ENCODE measurements around the gene ABCG4. TPM values are rescaled to one million over a fixed set of nuclear protein-coding genes. Genes with fewer than 3 reads are reported as not detected.
"Not testable (repeated sequence)": the region's sequence is repeated elsewhere in the genome, so short reads cannot be mapped to it uniquely, and the experiment has no call there.

ABCG4 gene
- total and polyA plus RNA-seq, 5 donors from 2014 or later = not detected

DNA sequence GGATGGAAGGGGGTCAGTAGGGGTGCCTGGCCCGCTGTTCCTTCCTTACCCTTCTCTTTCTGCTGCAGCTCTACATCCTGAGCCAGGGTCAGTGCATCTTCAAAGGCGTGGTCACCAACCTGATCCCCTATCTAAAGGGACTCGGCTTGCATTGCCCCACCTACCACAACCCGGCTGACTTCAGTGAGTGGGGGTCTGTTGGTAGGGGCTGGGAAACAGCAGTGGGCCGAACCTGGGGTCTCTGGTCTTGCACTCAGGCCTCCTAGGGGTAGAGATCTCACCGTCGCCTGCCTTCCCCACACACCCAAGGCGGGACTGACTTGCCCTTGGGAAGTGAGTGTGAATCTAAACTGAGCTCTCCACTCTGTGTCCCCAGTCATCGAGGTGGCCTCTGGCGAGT lies 7.6 kb downstream of the ABCG4 start:
- peaks cover 0 to 7% (median 0%) of the 10 kb centered on the region in 4 donors for H3K4me1 Mint-ChIP-seq
- H3K27ac Mint-ChIP-seq = no peak overlapping the region
- ATAC-seq (ENCODE audit: low read depth in 2 of 2) (no peak), DNase-seq (no peak)
- peaks cover 13% of the 10 kb centered on the region for H3K27me3 ChIP-seq (ENCODE audit: control insufficient read depth, insufficient read depth, low read length)
- peaks cover 40% of the 10 kb centered on the region for H3K27me3 Mint-ChIP-seq
- no peaks in the 10 kb centered on the region for H3K9me3 ChIP-seq (ENCODE audit: control insufficient read depth in 2 of 2, low read length in 2 of 2)
- no peaks in the 10 kb centered on the region for H3K9me3 Mint-ChIP-seq
- no peaks in the 10 kb centered on the region for H3K4me1 ChIP-seq (ENCODE audit: control insufficient read depth, insufficient read depth, low read length, poor library complexity, severe bottlenecking)
- peaks cover 4% of the 10 kb centered on the region for H3K36me3 Mint-ChIP-seq
- H3K4me3 Mint-ChIP-seq = no peak overlapping the region
- no peak overlapping the region for H3K27ac ChIP-seq (ENCODE audit: insufficient read depth, low read length, poor library complexity, severe bottlenecking)
- no peaks in the 10 kb centered on the region for H3K36me3 ChIP-seq (ENCODE audit: control insufficient read depth, insufficient read depth, low read length)
- no peak overlapping the region for H3K4me3 ChIP-seq (ENCODE audit: low read depth, low read length)

DNA sequence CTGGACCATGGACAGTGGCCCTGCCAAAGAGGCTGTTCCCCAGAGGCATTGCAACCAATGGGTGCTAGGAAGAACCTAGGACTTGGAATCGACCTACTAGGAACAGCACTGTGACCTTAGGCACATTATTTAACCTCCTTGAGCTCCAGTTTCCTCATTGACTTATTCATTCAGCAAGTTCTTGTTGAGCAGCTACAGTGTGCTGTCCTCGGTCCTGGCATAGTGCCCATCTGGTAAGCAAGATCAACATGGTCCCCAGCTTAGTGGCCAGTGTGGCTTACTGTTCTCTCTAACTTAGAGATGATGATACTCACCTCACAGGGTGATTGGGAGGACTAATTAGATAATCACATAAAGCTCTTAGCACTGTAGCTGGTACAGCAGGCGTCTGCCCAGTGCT lies 8.2 kb downstream of the ABCG4 start:
- no peak for DNase-seq
- H3K27me3 ChIP-seq (ENCODE audit: control insufficient read depth, insufficient read depth, low read length) = peaks cover 9% of the 10 kb centered on the region
- H3K36me3 ChIP-seq (ENCODE audit: control insufficient read depth, insufficient read depth, low read length) = no peaks in the 10 kb centered on the region
- Mint-ChIP-seq H3K4me3 (no peak overlapping the region), H3K36me3 (peaks cover 4% of the 10 kb centered on the region), H3K27ac (no peak overlapping the region), H3K9me3 (no peaks in the 10 kb centered on the region), H3K4me1 (peaks cover 0 to 7% (median 0%) of the 10 kb centered on the region in 4 donors), H3K27me3 (peaks cover 34% of the 10 kb centered on the region)
- no peak for ATAC-seq (ENCODE audit: low read depth in 2 of 2)
- no peaks in the 10 kb centered on the region for H3K9me3 ChIP-seq (ENCODE audit: control insufficient read depth in 2 of 2, low read length in 2 of 2)
- H3K4me3 ChIP-seq (ENCODE audit: low read depth, low read length) = no peak overlapping the region
- H3K4me1 ChIP-seq (ENCODE audit: control insufficient read depth, insufficient read depth, low read length, poor library complexity, severe bottlenecking) = no peaks in the 10 kb centered on the region
- no peak overlapping the region for H3K27ac ChIP-seq (ENCODE audit: insufficient read depth, low read length, poor library complexity, severe bottlenecking)

DNA sequence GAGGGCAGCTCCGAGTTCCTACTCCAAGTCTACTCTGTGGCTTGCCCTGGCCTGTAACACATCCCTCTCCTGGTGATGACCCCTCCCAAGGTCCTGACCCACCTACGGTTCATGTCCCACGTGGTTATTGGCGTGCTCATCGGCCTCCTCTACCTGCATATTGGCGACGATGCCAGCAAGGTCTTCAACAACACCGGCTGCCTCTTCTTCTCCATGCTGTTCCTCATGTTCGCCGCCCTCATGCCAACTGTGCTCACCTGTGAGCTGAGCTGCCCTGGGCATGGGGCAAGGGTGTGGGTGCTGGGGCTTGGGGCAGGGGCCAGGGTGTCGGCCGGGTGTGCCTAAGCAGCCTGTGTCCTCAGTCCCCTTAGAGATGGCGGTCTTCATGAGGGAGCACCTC lies 9.6 kb downstream of the ABCG4 start:
- ATAC-seq (ENCODE audit: low read depth in 2 of 2) (no peak), DNase-seq (no peak)
- Histone ChIP-seq H3K27ac (ENCODE audit: insufficient read depth, low read length, poor library complexity, severe bottlenecking) (no peak overlapping the region), H3K4me1 (ENCODE audit: control insufficient read depth, insufficient read depth, low read length, poor library complexity, severe bottlenecking) (no peaks in the 10 kb centered on the region), H3K9me3 (ENCODE audit: control insufficient read depth in 2 of 2, low read length in 2 of 2) (no peaks in the 10 kb centered on the region), H3K36me3 (ENCODE audit: control insufficient read depth, insufficient read depth, low read length) (no peaks in the 10 kb centered on the region), H3K27me3 (ENCODE audit: control insufficient read depth, insufficient read depth, low read length) (peaks cover 6% of the 10 kb centered on the region), H3K4me3 (ENCODE audit: low read depth, low read length) (no peak overlapping the region)
- Mint-ChIP-seq H3K36me3 (peaks cover 4% of the 10 kb centered on the region), H3K27me3 (peaks cover 20% of the 10 kb centered on the region), H3K9me3 (no peaks in the 10 kb centered on the region), H3K4me1 (peaks cover 0 to 7% (median 0%) of the 10 kb centered on the region in 4 donors), H3K4me3 (no peak overlapping the region), H3K27ac (no peak overlapping the region)

DNA sequence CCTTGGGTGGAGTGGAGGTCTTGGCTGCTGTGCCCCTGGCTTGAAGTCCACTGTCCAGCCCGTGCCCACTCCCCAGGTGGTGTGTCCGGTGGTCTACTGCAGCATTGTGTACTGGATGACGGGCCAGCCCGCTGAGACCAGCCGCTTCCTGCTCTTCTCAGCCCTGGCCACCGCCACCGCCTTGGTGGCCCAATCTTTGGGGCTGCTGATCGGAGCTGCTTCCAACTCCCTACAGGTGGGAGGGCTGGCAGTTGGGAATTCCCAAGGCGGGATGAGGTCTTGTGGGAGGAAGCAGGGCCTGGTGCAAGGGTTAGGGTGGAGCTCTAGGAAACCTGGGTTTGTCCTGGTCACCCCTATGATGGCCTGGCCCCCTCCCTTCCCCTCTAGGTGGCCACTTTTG lies 11.3 kb downstream of the ABCG4 start:
- Mint-ChIP-seq H3K4me3 (no peak overlapping the region), H3K27ac (no peak overlapping the region), H3K9me3 (no peaks in the 10 kb centered on the region), H3K4me1 (peaks cover 0 to 7% (median 0%) of the 10 kb centered on the region in 4 donors), H3K27me3 (peaks cover 13% of the 10 kb centered on the region), H3K36me3 (peaks cover 4% of the 10 kb centered on the region)
- ATAC-seq (ENCODE audit: low read depth in 2 of 2) (no peak), DNase-seq (no peak)
- Histone ChIP-seq H3K36me3 (ENCODE audit: control insufficient read depth, insufficient read depth, low read length) (no peaks in the 10 kb centered on the region), H3K4me3 (ENCODE audit: low read depth, low read length) (no peak overlapping the region), H3K4me1 (ENCODE audit: control insufficient read depth, insufficient read depth, low read length, poor library complexity, severe bottlenecking) (no peaks in the 10 kb centered on the region), H3K27ac (ENCODE audit: insufficient read depth, low read length, poor library complexity, severe bottlenecking) (no peak overlapping the region), H3K27me3 (ENCODE audit: control insufficient read depth, insufficient read depth, low read length) (peaks cover 2% of the 10 kb centered on the region), H3K9me3 (ENCODE audit: control insufficient read depth in 2 of 2, low read length in 2 of 2) (no peaks in the 10 kb centered on the region)

DNA sequence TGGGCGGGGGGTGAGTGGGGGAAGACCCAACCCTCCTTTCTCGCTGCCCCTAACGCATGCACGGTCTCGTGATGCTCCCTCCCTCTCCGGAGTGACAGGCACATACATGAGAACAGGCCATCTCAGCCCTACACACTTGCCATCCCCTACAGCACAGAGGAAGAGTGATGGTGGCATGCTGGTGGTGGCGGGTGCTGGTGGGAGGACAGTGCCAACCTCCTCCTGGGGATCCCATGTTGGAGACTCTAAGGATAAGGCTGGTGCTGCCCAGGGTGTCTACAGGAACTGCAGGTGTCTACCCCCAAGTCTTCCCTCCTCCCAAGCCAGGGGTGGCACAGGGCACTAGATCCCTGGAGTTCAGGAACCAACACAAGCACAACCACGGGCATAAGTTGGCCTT lies 13.0 kb downstream of the ABCG4 start:
- Mint-ChIP-seq H3K4me1 (no peaks in the 10 kb centered on the region), H3K27ac (no peak overlapping the region), H3K4me3 (no peak overlapping the region), H3K36me3 (no peaks in the 10 kb centered on the region), H3K27me3 (peaks cover 4% of the 10 kb centered on the region), H3K9me3 (no peaks in the 10 kb centered on the region)
- H3K9me3 ChIP-seq (ENCODE audit: control insufficient read depth in 2 of 2, low read length in 2 of 2) = no peaks in the 10 kb centered on the region
- H3K4me1 ChIP-seq (ENCODE audit: control insufficient read depth, insufficient read depth, low read length, poor library complexity, severe bottlenecking) = no peaks in the 10 kb centered on the region
- H3K27me3 ChIP-seq (ENCODE audit: control insufficient read depth, insufficient read depth, low read length) = no peaks in the 10 kb centered on the region
- ATAC-seq (ENCODE audit: low read depth in 2 of 2) (no peak), DNase-seq (no peak)
- H3K4me3 ChIP-seq (ENCODE audit: low read depth, low read length) = no peak overlapping the region
- no peak overlapping the region for H3K27ac ChIP-seq (ENCODE audit: insufficient read depth, low read length, poor library complexity, severe bottlenecking)
- H3K36me3 ChIP-seq (ENCODE audit: control insufficient read depth, insufficient read depth, low read length) = no peaks in the 10 kb centered on the region

DNA sequence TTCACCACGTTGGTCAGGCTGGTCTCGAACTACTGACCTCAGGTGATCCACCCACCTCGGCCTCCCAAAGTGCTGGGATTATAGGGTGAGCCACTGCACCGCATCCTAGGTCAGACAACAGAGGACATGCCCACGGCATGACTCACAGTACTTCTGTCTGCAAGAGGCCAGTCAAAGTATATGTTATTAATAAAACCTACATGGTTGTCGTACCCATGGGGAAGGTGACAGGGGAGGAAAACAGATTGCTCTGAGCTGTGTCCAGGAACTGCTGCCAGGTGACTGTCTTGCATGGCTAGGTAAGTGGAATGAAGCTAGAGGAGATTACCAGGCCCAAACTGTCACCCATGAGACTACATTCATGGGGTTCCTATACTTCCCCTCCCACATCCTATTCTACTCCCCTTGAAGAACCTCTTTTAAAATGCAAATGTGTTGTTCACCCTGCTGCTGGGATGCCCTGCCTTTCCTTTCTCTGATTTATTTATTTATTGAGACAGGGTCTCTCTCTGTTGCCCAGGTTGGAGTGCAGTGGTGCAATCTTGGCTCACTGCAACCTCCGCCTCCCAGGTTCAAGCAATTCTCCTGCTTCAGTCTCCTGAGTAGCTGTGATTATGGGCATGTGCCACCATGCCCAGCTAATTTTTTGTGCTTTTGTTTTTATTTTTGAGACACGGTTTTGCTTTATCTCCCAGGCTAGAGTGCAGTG lies 17.7 kb downstream of the ABCG4 start:
- H3K9me3 ChIP-seq (ENCODE audit: control insufficient read depth in 2 of 2, low read length in 2 of 2) = no peaks in the 10 kb centered on the region
- H3K27me3 Mint-ChIP-seq = no peaks in the 10 kb centered on the region
- H3K36me3 ChIP-seq (ENCODE audit: control insufficient read depth, insufficient read depth, low read length) = no peaks in the 10 kb centered on the region
- no peak overlapping the region for H3K27ac ChIP-seq (ENCODE audit: insufficient read depth, low read length, poor library complexity, severe bottlenecking)
- DNase-seq = no peak
- no peaks in the 10 kb centered on the region for H3K9me3 Mint-ChIP-seq
- H3K27ac Mint-ChIP-seq = no peak overlapping the region
- H3K4me3 ChIP-seq (ENCODE audit: low read depth, low read length) = no peak overlapping the region
- peaks cover 10% of the 10 kb centered on the region for H3K4me1 ChIP-seq (ENCODE audit: control insufficient read depth, insufficient read depth, low read length, poor library complexity, severe bottlenecking)
- H3K27me3 ChIP-seq (ENCODE audit: control insufficient read depth, insufficient read depth, low read length) = no peaks in the 10 kb centered on the region
- peak overlapping the region in 2 of 4 donors; percentile 35 to 78 for H3K4me3 Mint-ChIP-seq
- no peaks in the 10 kb centered on the region for H3K36me3 Mint-ChIP-seq
- ATAC-seq (ENCODE audit: low read depth in 2 of 2) = no peak
- H3K4me1 Mint-ChIP-seq = peaks cover 0 to 16% (median 8%) of the 10 kb centered on the region in 4 donors

DNA sequence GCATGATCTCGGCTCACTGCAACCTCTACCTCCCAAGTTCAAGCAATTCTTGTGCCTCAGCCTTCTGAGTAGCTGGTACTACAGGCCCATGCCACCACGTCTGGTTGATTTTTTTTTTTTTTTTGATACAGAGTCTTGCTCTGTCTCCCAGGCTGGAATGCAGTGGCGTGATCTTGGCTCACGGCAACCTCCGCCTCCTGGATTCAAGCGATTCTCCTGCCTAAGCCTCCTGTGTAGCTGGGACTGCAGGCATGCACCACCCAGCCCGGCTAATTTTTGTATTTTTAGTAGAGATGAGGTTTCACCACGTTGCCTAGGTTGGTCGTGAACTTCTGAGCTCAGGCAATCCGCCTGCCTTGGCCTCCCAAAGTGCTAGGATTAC lies 18.2 kb downstream of the ABCG4 start:
- ATAC-seq (ENCODE audit: low read depth in 2 of 2); H3K27ac Mint-ChIP-seq: not testable (repeated sequence)
- peak overlapping the region in 2 of 4 donors; percentile 32 to 88 for H3K4me3 Mint-ChIP-seq

DNA sequence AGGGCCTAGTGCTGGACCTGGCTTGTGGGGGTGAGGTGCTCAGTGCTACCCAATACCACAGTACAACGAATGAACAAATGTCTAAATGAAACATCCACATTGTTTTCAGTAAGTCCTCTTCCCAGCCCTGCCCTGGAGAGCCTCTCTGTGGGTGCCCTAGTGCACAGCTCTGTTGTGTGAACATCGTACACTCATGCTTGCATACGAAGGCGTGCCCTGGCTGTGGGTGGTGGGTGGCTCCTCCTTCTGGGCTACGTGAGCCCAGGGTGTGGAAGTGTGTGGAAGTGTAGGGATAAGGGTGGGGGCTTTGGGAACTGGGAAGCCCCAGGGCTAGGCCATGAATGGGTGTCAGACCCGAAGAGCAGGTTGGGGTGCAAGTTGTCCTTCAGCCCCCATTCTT lies 19.1 kb downstream of the ABCG4 start:
- DNase-seq = no peak
- Mint-ChIP-seq H3K9me3 (no peaks in the 10 kb centered on the region), H3K4me1 (peaks cover 0 to 17% (median 8%) of the 10 kb centered on the region in 4 donors), H3K4me3 (peak overlapping the region; percentile 81 to 89 (median 86)), H3K36me3 (no peaks in the 10 kb centered on the region), H3K27ac (peak overlapping the region; percentile 25 to 74 (median 68)), H3K27me3 (no peaks in the 10 kb centered on the region)
- ATAC-seq (ENCODE audit: low read depth in 2 of 2) = no peak
- no peaks in the 10 kb centered on the region for H3K9me3 ChIP-seq (ENCODE audit: control insufficient read depth in 2 of 2, low read length in 2 of 2)
- H3K27ac ChIP-seq (ENCODE audit: insufficient read depth, low read length, poor library complexity, severe bottlenecking) = peak overlapping the region; percentile 70
- no peaks in the 10 kb centered on the region for H3K27me3 ChIP-seq (ENCODE audit: control insufficient read depth, insufficient read depth, low read length)
- H3K4me3 ChIP-seq (ENCODE audit: low read depth, low read length) = no peak overlapping the region
- H3K4me1 ChIP-seq (ENCODE audit: control insufficient read depth, insufficient read depth, low read length, poor library complexity, severe bottlenecking) = peaks cover 10% of the 10 kb centered on the region
- H3K36me3 ChIP-seq (ENCODE audit: control insufficient read depth, insufficient read depth, low read length) = no peaks in the 10 kb centered on the region

More for the DNA sequence above, 18.2 kb downstream of the ABCG4 start:
- DNase-seq; H3K27me3 ChIP-seq (ENCODE audit: control insufficient read depth, insufficient read depth, low read length); H3K27ac ChIP-seq (ENCODE audit: insufficient read depth, low read length, poor library complexity, severe bottlenecking); H3K4me3 ChIP-seq (ENCODE audit: low read depth, low read length); H3K9me3 ChIP-seq (ENCODE audit: control insufficient read depth in 2 of 2, low read length in 2 of 2); H3K36me3 Mint-ChIP-seq; H3K9me3 Mint-ChIP-seq; H3K36me3 ChIP-seq (ENCODE audit: control insufficient read depth, insufficient read depth, low read length); H3K4me1 ChIP-seq (ENCODE audit: control insufficient read depth, insufficient read depth, low read length, poor library complexity, severe bottlenecking); H3K27me3 Mint-ChIP-seq: not testable (repeated sequence)
- H3K4me1 Mint-ChIP-seq = peaks cover 0 to 16% (median 8%) of the 10 kb centered on the region in 4 donors
